Stimulated activated CD8-positive, alpha-beta memory T cell treated with anti-CD3 and anti-CD28 coated beads, Interleukin-4, amount 100 ng/mL, for 4 hours (primary cell): ENCODE results near the gene TLE4.
"Not testable (repeated sequence)": the region's sequence is repeated elsewhere in the genome, so short reads cannot be mapped to it uniquely, and the experiment has no call there.

ENCODE experiments used
- DNase-seq, 2 donors: peaks; one replicate each; pipeline ENCODE4 v3.0.0-alpha.2; 2020; ENCODE audit warnings: low read depth in 2 of 2, low spot score in 1 of 2

The TLE4 gene

GRCh38 chr9:79571309-79572031 is at the start of gene TLE4:
Gene TLE4 (plus strand): TSS chr9:79571965. CDS start chr9:79572791, 826 bp downstream.
- DNase-seq, result peak; percentile 98 to 100

GRCh38 chr9:79522793-79523192 is 49.0 kb upstream of the TLE4 start:
- DNase-seq, result no peak

- no peak for DNase-seq
These were observed 47.5 kb upstream of the TLE4 start for GRCh38 chr9:79524266-79524665.

- no peak for DNase-seq
These were observed 45.6 kb upstream of the TLE4 start for GRCh38 chr9:79526149-79526672.

- no peak for DNase-seq
These were observed 36.2 kb upstream of the TLE4 start for GRCh38 chr9:79535534-79535933.

- DNase-seq, result no peak
These were observed 33.9 kb upstream of the TLE4 start for GRCh38 chr9:79537838-79538237.

- DNase-seq, result no peak
These were observed 28.8 kb upstream of the TLE4 start for GRCh38 chr9:79542735-79543620.

GRCh38 chr9:79544375-79544774 is 27.4 kb upstream of the TLE4 start:
- DNase-seq, result not testable (repeated sequence)

- no peak for DNase-seq
These were observed 20.2 kb upstream of the TLE4 start for GRCh38 chr9:79551586-79551985.

- DNase-seq, result no peak
These were observed 19.8 kb upstream of the TLE4 start for GRCh38 chr9:79551994-79552393.

GRCh38 chr9:79555474-79556089 is 16.2 kb upstream of the TLE4 start:
- DNase-seq, result no peak

GRCh38 chr9:79559495-79560181 is 12.1 kb upstream of the TLE4 start:
- no peak for DNase-seq

- DNase-seq, result no peak
These were observed 8.9 kb upstream of the TLE4 start for GRCh38 chr9:79562749-79563386.

- no peak for DNase-seq
These were observed 7.7 kb upstream of the TLE4 start for GRCh38 chr9:79564105-79564504.

GRCh38 chr9:79565245-79565644 is 6.5 kb upstream of the TLE4 start:
- no peak for DNase-seq

GRCh38 chr9:79567671-79568098 is 4.1 kb upstream of the TLE4 start:
- no peak for DNase-seq

GRCh38 chr9:79568337-79569101 is 3.2 kb upstream of the TLE4 start:
- DNase-seq, result no peak

- no peak for DNase-seq
These were observed 1.8 kb upstream of the TLE4 start for GRCh38 chr9:79569814-79570447.
